ENCODE results near the gene WDR53.
"Not testable (repeated sequence)": the region's sequence is repeated elsewhere in the genome, so short reads cannot be mapped to it uniquely, and the experiment has no call there.

Gene WDR53

GRCh38 chr3:196514913-196515621 lies 53.3 kb downstream of the WDR53 start, which contains the start of gene SMCO1:
SMCO1 (minus strand) TSS chr3:196515346; CDS start chr3:196515209, 137 bp downstream.
- DNase-seq: no peak

- DNase-seq: no peak
Observed at GRCh38 chr3:196514350-196514716, 54.0 kb downstream of the WDR53 start.

GRCh38 chr3:196513697-196514349 lies 54.5 kb downstream of the WDR53 start:
- DNase-seq: no peak

- DNase-seq: not testable (repeated sequence)
Observed at GRCh38 chr3:196511646-196512425, 56.5 kb downstream of the WDR53 start.

GRCh38 chr3:196511108-196511507 lies 57.2 kb downstream of the WDR53 start:
- not testable (repeated sequence) for DNase-seq

GRCh38 chr3:196506687-196507086 lies 61.7 kb downstream of the WDR53 start:
- no peak for DNase-seq

GRCh38 chr3:196504556-196504955 lies 63.8 kb downstream of the WDR53 start:
- no peak for DNase-seq
